ENCODE data around the gene UTS2B. TPM values are rescaled to one million over a fixed set of nuclear protein-coding genes. Genes with fewer than 3 reads are reported as not detected.

The UTS2B gene
- total and polyA plus RNA-seq, 8 donors = 0.37 to 2.1 (median 0.72) TPM; not detected in 1

DNA sequence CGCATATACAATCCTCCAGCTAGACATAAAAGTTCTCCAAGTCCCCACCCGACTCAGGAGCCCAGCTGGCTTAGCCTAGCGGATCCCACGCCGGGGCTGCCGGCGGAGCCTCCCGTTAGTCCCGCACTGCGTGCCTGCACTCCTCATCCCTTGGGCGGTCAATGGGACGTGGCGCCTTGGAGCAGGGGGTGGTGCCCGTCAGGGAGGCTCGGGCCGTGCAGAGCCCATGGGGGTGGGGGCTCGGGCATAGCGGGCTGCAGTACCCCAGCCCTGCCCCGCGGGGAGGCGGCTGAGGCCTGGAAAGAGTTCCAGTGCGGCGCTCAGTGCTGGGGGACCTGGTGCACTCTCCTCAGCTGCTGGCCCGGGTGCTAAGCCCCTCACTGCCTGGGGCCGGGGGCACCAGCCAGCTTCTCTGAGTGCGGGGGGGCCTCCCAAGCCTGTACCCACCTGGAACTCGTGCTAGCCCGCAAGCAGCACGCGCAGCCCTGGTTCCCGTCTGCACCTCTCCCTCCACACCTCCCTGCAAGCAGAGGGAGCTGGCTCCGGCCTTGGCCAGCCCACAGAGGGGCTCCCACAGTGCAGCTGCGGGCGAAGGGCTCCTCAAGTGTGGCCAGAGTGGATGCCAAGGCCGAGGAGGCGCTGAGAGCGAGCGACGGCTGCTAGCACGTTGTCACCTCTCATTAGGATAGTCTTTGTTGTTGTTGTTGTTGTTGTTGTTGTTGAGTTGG is 13.3 kb downstream of the UTS2B start:
- Histone ChIP-seq H3K27ac (no peak overlapping the region), H3K36me3 (no peaks in the 10 kb centered on the region), H3K4me3 (no peak overlapping the region), H3K4me1 (no peaks in the 10 kb centered on the region), H3K9me3 (peaks cover 0 to 6% of the 10 kb centered on the region in 2 donors), H3K27me3 (no peaks in the 10 kb centered on the region)
- TF ChIP-seq, protein P1, sequence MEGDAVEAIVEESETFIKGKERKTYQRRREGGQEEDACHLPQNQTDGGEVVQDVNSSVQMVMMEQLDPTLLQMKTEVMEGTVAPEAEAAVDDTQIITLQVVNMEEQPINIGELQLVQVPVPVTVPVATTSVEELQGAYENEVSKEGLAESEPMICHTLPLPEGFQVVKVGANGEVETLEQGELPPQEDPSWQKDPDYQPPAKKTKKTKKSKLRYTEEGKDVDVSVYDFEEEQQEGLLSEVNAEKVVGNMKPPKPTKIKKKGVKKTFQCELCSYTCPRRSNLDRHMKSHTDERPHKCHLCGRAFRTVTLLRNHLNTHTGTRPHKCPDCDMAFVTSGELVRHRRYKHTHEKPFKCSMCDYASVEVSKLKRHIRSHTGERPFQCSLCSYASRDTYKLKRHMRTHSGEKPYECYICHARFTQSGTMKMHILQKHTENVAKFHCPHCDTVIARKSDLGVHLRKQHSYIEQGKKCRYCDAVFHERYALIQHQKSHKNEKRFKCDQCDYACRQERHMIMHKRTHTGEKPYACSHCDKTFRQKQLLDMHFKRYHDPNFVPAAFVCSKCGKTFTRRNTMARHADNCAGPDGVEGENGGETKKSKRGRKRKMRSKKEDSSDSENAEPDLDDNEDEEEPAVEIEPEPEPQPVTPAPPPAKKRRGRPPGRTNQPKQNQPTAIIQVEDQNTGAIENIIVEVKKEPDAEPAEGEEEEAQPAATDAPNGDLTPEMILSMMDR (IDR thresholded peaks at IDR 0.05) = no peak
- intact Hi-C loops (cut with DNase I) = no loop called here
- ATAC-seq = no peak
- DNase-seq = no peak

DNA sequence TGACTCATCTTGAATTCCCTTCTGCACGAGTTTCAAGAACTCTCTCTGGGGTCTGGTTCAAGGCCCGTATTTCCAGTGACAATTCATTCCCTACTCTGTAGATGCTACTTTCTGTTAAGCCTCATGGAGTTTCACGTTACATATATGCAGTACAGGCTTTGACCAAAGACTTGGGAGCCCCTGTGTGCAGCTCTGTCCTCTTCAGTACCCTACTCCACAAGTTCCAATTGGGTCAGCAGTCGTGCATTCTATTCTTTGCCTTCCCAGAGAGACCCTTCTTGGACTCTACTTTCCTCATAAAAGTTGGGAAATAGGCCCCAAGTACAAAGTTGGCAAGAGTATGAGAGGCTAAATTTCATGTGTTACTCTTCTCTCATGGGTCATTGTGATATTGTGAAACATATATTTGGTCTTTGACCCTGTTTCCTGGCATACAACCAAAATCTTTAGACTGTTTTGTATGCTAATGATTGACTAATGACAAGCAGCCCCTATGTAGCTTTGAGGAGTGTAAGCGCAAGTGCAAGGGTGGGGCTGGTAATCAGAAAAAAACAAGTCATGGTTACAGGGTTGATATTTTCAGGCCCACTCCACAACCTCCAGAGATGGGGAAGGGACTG is 16.1 kb downstream of the UTS2B start:
- Histone ChIP-seq H3K36me3 (no peaks in the 10 kb centered on the region), H3K4me3 (no peak overlapping the region), H3K9me3 (peaks cover 0 to 6% of the 10 kb centered on the region in 2 donors), H3K27ac (no peak overlapping the region), H3K4me1 (no peaks in the 10 kb centered on the region), H3K27me3 (no peaks in the 10 kb centered on the region)
- TF ChIP-seq, protein P1 (IDR thresholded peaks at IDR 0.05) = no peak
- intact Hi-C loops (cut with DNase I) = no loop called here
- DNase-seq (no peak), ATAC-seq (no peak)

DNA sequence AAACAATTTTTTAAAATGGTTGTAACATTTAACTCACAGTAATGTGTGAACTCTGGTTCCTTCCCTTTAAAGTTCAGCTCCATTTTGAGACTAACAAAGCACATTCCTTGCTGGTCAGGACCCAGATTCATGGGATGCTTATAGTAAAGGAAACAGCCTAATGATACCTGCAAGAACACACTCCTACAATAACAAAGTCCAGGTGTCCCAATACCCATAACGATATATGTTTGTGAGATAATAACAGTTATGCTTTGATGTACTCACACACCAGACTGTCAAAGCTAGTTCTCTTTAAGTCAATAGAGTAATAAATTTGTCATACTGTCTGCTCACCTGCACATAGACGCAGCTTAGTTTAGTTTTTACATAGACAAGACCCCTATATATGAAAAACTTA is 17.0 kb downstream of the UTS2B start:
- Histone ChIP-seq H3K4me3 (no peak overlapping the region), H3K4me1 (no peaks in the 10 kb centered on the region), H3K27ac (no peak overlapping the region), H3K36me3 (no peaks in the 10 kb centered on the region), H3K9me3 (peaks cover 0 to 6% of the 10 kb centered on the region in 2 donors), H3K27me3 (no peaks in the 10 kb centered on the region)
- intact Hi-C loops (cut with DNase I) = no loop called here
- DNase-seq (no peak), ATAC-seq (no peak)
- TF ChIP-seq, protein P1 (IDR thresholded peaks at IDR 0.05) = no peak

DNA sequence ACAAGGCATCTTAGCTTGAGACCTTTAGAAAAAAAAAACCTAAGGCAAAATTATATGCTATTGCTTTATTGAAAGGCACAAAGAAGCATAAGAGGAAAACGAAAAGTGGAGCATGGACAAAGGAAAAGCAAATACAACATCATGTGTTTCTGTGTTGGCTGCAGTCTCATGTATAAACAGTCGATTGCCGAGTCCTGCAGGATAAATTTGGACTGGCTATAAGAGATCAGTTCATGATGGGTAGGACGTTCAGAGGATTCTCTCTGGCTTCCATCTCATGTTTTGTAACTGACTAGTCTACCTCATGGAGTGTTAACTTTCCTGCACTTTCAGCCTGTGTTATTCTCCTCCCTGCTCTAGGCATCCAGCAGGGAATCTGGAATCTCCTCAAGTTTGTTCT is 23.0 kb downstream of the UTS2B start:
- no peaks in the 10 kb centered on the region for H3K4me1 ChIP-seq
- intact Hi-C loops (cut with DNase I) = no loop called here
- ATAC-seq (no peak), DNase-seq (no peak)
- no peak overlapping the region for H3K4me3 ChIP-seq
- no peaks in the 10 kb centered on the region for H3K27me3 ChIP-seq
- H3K27ac ChIP-seq = no peak overlapping the region
- TF ChIP-seq, protein P1 (IDR thresholded peaks at IDR 0.05) = no peak
- no peaks in the 10 kb centered on the region for H3K9me3 ChIP-seq
- H3K36me3 ChIP-seq = no peaks in the 10 kb centered on the region

DNA sequence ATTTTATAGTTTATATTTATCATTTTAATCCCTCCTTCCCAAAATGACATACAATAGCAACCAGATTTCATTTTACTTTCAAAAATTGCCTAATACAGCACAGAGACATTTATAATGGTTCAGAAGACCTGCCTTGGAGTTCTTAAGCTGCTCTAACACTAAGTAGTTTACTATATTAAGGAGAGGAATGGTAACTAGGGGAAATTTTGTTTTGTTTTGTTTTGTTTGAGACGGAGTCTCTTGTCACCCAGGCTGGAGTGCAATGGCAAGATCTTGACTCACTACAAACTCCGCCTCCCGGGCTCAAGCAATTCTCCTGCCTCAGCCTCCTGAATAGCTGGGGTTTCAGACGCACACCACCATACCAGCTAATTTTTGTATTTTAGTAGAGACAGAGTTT is 23.9 kb downstream of the UTS2B start:
- H3K4me1 ChIP-seq = no peaks in the 10 kb centered on the region
- TF ChIP-seq, protein P1 (IDR thresholded peaks at IDR 0.05) = no peak
- no peaks in the 10 kb centered on the region for H3K27me3 ChIP-seq
- DNase-seq (no peak), ATAC-seq (no peak)
- H3K4me3 ChIP-seq = no peak overlapping the region
- H3K9me3 ChIP-seq = no peaks in the 10 kb centered on the region
- H3K27ac ChIP-seq = no peak overlapping the region
- H3K36me3 ChIP-seq = no peaks in the 10 kb centered on the region
- intact Hi-C loops (cut with DNase I) = no loop called here

All from left lung (tissue), 10 donors.